Measurements from ENCODE around the gene USP6NL.

GRCh38 chr10:11411926-11412545 lies 199.4 kb downstream of the USP6NL start:
- no peak for TF ChIP-seq POLR2A (IDR thresholded peaks at IDR 0.05; ENCODE audit: low read length)
- TF ChIP-seq GATA1 (IDR thresholded peaks at IDR 0.05; ENCODE audit: low read depth, low read length), result no peak

Measured in erythroblast (primary cell).